B cell (primary cell): Measurements from ENCODE around the gene THSD7A. TPM values are rescaled to one million over a fixed set of nuclear protein-coding genes. Genes with fewer than 3 reads are reported as not detected.

Experiments used
- ATAC-seq: fragments of 200-7000 bp; cut with Tn5 transposase; one replicate; pipeline ENCODE4 v1.10.0; 2021; ENCODE audit warnings: low read depth, mild to moderate bottlenecking, moderate number of reproducible peaks, moderate library complexity
- CTCF ChIA-PET: fragments of 350-600 bp; sonication (Branson Sonifier 250); formaldehyde crosslinking; loops from one replicate; lab custom pipeline; 2021; ENCODE audit warnings: antibody characterized with exemption, inconsistent platforms; lab: Charles Lee
- POLR2A ChIA-PET: fragments of 350-600 bp; sonication (Branson Sonifier 250); formaldehyde crosslinking; loops from one replicate; lab custom pipeline; 2021; ENCODE audit warnings: antibody characterized with exemption; lab: Charles Lee
- DNase-seq: peaks from one replicate; pipeline ENCODE4 v3.0.0; 2013
- H2AFZ ChIP-seq: 2 replicates; pipeline ENCODE4 v1.6.1; 2012; ENCODE audit warnings: mild to moderate bottlenecking, low read depth, low read length; ENCODE audit not compliant: insufficient read depth, poor library complexity, severe bottlenecking
- H3K27ac ChIP-seq, 2 donors: 1 replicate in 1 of 2; 2 replicates in 1 of 2; pipeline ENCODE4 v1.5.1; 2012 to 2013; ENCODE audit warnings: low read length in 2 of 2, mild to moderate bottlenecking in 2 of 2, moderate library complexity in 1 of 2
- H3K27me3 ChIP-seq, 4 experiments: fragments of 200-600 bp in 1 of 4; sonication (generic) in 1 of 4; replicated peaks in 1 of 4; 1 replicate in 2 of 4; 2 replicates in 2 of 4; pipeline versions ENCODE4 v1.6.1 to v1.7.0; 2013 to 2016; ENCODE audit warnings: low read length in 3 of 4, mild to moderate bottlenecking in 2 of 4, mixed read lengths in 1 of 4, moderate library complexity in 1 of 4; ENCODE audit not compliant: insufficient read depth in 4 of 4, control insufficient read depth in 3 of 4; ENCODE audit errors: control extremely low read depth in 1 of 4
- H3K36me3 ChIP-seq, 2 experiments: replicated peaks in 1 of 2; 1 replicate in 1 of 2; 2 replicates in 1 of 2; pipeline versions ENCODE4 v1.6.1 to v1.7.1; 2013; ENCODE audit warnings: low read length in 1 of 2; ENCODE audit not compliant: insufficient read depth in 2 of 2, control insufficient read depth in 1 of 2; ENCODE audit errors: control extremely low read depth in 1 of 2, extremely low read depth in 1 of 2
- H3K4me1 ChIP-seq, 2 donors: fragments of 200-600 bp in 1 of 2; sonication (generic) in 1 of 2; 1 replicate in 1 of 2; 2 replicates in 1 of 2; pipeline versions ENCODE4 v1.5.1 to v1.6.1; 2013 to 2017; ENCODE audit warnings: low read length in 2 of 2; ENCODE audit not compliant: control insufficient read depth in 2 of 2, insufficient read depth in 2 of 2
- H3K4me2 ChIP-seq: replicated peaks from 2 replicates; pipeline ENCODE3; 2012; ENCODE audit warnings: mild to moderate bottlenecking, low read depth, low read length; ENCODE audit not compliant: poor library complexity, severe bottlenecking
- H3K4me3 ChIP-seq, 5 experiments: fragments of 200-600 bp in 1 of 5; sonication (generic) in 1 of 5; 1 replicate in 3 of 5; 2 replicates in 2 of 5; pipeline versions ENCODE4 v1.5.1 to v1.7.0; 2011 to 2016; ENCODE audit warnings: low read length in 4 of 5, mild to moderate bottlenecking in 4 of 5, low read depth in 2 of 5, control low read depth in 1 of 5, moderate library complexity in 1 of 5; ENCODE audit not compliant: insufficient read depth in 1 of 5; ENCODE audit errors: control extremely low read depth in 1 of 5, extremely low read depth in 1 of 5
- H3K79me2 ChIP-seq: fragments of 200-600 bp; sonication (generic); one replicate; pipeline ENCODE4 v1.6.0; 2016; ENCODE audit warnings: low read length; ENCODE audit not compliant: control insufficient read depth, insufficient read depth
- H3K9ac ChIP-seq: fragments of 200-600 bp; sonication (generic); 2 replicates; pipeline ENCODE4 v1.6.1; 2017; ENCODE audit warnings: mild to moderate bottlenecking, low read length, moderate library complexity
- H3K9me3 ChIP-seq, 3 donors: one replicate each; pipeline versions ENCODE4 v1.6.1 to v1.7.1; 2013; ENCODE audit warnings: low read length in 2 of 3; ENCODE audit not compliant: control insufficient read depth in 2 of 3, insufficient read depth in 1 of 3; ENCODE audit errors: control extremely low read depth in 1 of 3
- H4K20me1 ChIP-seq: 2 replicates; pipeline ENCODE4 v1.6.0; 2012; ENCODE audit warnings: mild to moderate bottlenecking, low read length; ENCODE audit not compliant: insufficient read depth, control insufficient read depth, poor library complexity, severe bottlenecking
- H3K27ac Mint-ChIP-seq: one replicate; pipeline ENCODE4 v1.8.0; 2021; ENCODE audit warnings: mixed read lengths
- H3K27me3 Mint-ChIP-seq: one replicate; pipeline ENCODE4 v1.8.0; 2021; ENCODE audit warnings: mixed read lengths
- H3K4me1 Mint-ChIP-seq: one replicate; pipeline ENCODE4 v1.8.0; 2021; ENCODE audit warnings: mixed read lengths
- H3K4me3 Mint-ChIP-seq: one replicate; pipeline ENCODE4 v1.8.0; 2021; ENCODE audit warnings: mixed read lengths
- H3K9me3 Mint-ChIP-seq: one replicate; pipeline ENCODE4 v1.8.0; 2022; ENCODE audit warnings: mixed read lengths; ENCODE audit not compliant: insufficient read depth
- EZH2 ChIP-seq: IDR thresholded peaks from 2 replicates; pipeline ENCODE4 v1.6.1; 2012; ENCODE audit warnings: borderline replicate concordance, low read depth, mild to moderate bottlenecking, moderate library complexity, low read length; ENCODE audit not compliant: insufficient read depth, poor library complexity, severe bottlenecking
- WGBS: methylation state at CpG from one replicate; pipeline ENCODE4 v1.1.5; 2013; ENCODE audit warnings: missing lambda C conversion rate; ENCODE audit not compliant: insufficient coverage; 5-methylcytosine and 5-hydroxymethylcytosine counted together
- intact Hi-C: fragments of 100-400 bp; cut with micrococcal nuclease; formaldehyde crosslinking; loops from one replicate; pipeline ENCODE4 v1.10.0; 2022
- polyA plus RNA-seq: library from polyadenylated mRNA; depleted of rRNA; stranded (reverse); fragments of >200 nt; gene quantifications from 2 replicates; pipeline ENCODE4 v1.2.3, GENCODE V29; 2012
- total RNA-seq, 2 donors: library from RNA; stranded (reverse); fragments of 120-200 nt in 1 of 2; gene quantifications; 1 replicate in 1 of 2; 2 replicates in 1 of 2; pipeline versions ENCODE4 v1.2.3 to v1.2.4, GENCODE V29; 2013 to 2022
- TF ChIP-seq, protein P1 (sequence below): fragments of 200-600 bp; IDR thresholded peaks from one replicate; pipeline ENCODE4 v1.8.0; 2022; ENCODE audit warnings: antibody characterized with exemption, mild to moderate bottlenecking

THSD7A gene
- total and polyA plus RNA-seq, 2 donors (not counting 1 experiment from before 2014, with no cell fraction given) = not detected

DNA sequence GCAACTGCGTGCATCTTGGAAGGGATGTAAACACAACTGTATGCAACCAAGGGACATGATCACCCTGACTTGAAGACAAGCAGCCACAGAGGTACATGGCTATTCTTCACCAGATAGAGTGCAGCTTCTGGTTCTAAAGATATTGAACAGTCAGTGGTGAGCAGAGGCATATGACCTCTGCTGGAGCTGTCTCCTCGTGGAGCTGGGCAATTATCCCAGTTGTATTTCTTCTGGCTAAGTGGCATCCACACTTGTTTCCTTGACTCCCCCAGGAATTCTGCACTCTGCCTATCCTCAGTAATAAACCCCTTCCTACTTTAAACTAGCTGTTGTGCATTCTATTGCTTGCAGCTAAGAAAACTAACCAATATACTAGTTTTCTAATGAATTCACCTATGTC, 216.8 kb downstream of the THSD7A start:
- ATAC-seq (no peak), DNase-seq (no peak)
- CTCF ChIA-PET = no interaction called here
- Histone ChIP-seq H2AFZ (no peak overlapping the region), H3K9me3 (no peaks in the 10 kb centered on the region), H4K20me1 (no peaks in the 10 kb centered on the region), H3K4me3 (no peak overlapping the region), H3K4me1 (no peaks in the 10 kb centered on the region), H3K4me2 (no peak overlapping the region), H3K27ac (no peak overlapping the region), H3K27me3 (no peaks in the 10 kb centered on the region), H3K36me3 (no peaks in the 10 kb centered on the region), H3K79me2 (no peaks in the 10 kb centered on the region), H3K9ac (no peak overlapping the region)
- Mint-ChIP-seq H3K27me3 (no peaks in the 10 kb centered on the region), H3K9me3 (no peaks in the 10 kb centered on the region), H3K4me1 (no peaks in the 10 kb centered on the region), H3K4me3 (no peak overlapping the region), H3K27ac (no peak overlapping the region)
- WGBS = 81% methylated on average over 2 of the region's 2 CpGs
- intact Hi-C loops = no loop called here
- POLR2A ChIA-PET = no interaction called here
- TF ChIP-seq, protein P1, sequence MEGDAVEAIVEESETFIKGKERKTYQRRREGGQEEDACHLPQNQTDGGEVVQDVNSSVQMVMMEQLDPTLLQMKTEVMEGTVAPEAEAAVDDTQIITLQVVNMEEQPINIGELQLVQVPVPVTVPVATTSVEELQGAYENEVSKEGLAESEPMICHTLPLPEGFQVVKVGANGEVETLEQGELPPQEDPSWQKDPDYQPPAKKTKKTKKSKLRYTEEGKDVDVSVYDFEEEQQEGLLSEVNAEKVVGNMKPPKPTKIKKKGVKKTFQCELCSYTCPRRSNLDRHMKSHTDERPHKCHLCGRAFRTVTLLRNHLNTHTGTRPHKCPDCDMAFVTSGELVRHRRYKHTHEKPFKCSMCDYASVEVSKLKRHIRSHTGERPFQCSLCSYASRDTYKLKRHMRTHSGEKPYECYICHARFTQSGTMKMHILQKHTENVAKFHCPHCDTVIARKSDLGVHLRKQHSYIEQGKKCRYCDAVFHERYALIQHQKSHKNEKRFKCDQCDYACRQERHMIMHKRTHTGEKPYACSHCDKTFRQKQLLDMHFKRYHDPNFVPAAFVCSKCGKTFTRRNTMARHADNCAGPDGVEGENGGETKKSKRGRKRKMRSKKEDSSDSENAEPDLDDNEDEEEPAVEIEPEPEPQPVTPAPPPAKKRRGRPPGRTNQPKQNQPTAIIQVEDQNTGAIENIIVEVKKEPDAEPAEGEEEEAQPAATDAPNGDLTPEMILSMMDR = no peak
- no peak for TF ChIP-seq EZH2

DNA sequence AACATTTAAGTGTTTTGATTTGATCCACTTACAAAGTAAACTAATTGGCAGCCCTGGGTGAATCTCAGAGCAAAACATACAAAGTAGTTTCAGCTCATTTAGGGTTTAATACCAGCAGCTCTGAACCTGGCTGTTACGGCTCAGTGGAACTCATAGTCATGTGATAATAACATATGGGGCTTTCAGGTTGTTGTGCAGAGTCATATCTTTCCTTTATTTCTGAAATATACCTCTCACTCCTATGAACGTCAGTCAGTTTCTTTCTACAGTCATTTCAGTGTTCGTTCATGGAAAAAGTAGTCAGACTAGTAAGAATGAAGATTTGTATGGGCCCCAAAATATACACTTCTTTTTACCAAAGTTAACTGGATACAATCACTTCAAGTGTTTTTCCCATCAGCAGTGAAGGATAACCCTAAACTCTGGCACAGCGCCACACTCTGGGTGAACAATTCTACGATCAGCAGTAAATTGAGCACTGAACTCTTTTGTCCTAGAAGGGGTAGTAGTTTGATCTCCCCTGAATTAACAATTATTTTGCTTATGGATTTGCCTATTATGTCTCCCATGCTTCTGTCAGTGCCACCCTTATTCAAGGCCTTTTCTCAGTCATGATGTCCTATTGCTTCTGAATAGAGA, 218.6 kb downstream of the THSD7A start:
- no peaks in the 10 kb centered on the region for H3K36me3 ChIP-seq
- H3K9me3 ChIP-seq = no peaks in the 10 kb centered on the region
- intact Hi-C loops = no loop called here
- H3K79me2 ChIP-seq = no peaks in the 10 kb centered on the region
- no peaks in the 10 kb centered on the region for H3K4me1 Mint-ChIP-seq
- TF ChIP-seq, protein P1 = no peak
- TF ChIP-seq EZH2 = no peak
- no peak for ATAC-seq
- no peak overlapping the region for H2AFZ ChIP-seq
- CTCF ChIA-PET = no interaction called here
- H3K27ac ChIP-seq = no peak overlapping the region
- no peaks in the 10 kb centered on the region for H4K20me1 ChIP-seq
- H3K9me3 Mint-ChIP-seq = no peaks in the 10 kb centered on the region
- no peak overlapping the region for H3K9ac ChIP-seq
- WGBS = no CpG with 5 or more reads among the region's 5 CpGs
- H3K27me3 ChIP-seq = no peaks in the 10 kb centered on the region
- no peak for DNase-seq
- no peak overlapping the region for H3K4me3 ChIP-seq
- H3K27ac Mint-ChIP-seq = no peak overlapping the region
- no peaks in the 10 kb centered on the region for H3K27me3 Mint-ChIP-seq
- H3K4me1 ChIP-seq = no peaks in the 10 kb centered on the region
- H3K4me2 ChIP-seq = no peak overlapping the region
- POLR2A ChIA-PET = no interaction called here
- H3K4me3 Mint-ChIP-seq = no peak overlapping the region
